GM12878 (cell line): ENCODE measurements around the gene HAP1. TPM values are rescaled to one million over a fixed set of nuclear protein-coding genes. Genes with fewer than 3 reads are reported as not detected.
A peak's percentile ranks its signal among the peaks of the same experiment; 100 is the strongest.

Experiments used
- ATAC-seq: fragments of 200-7000 bp; cut with Tn5 transposase; 3 replicates; pipeline ENCODE4 v1.9.1; 2020; ENCODE audit warnings: mild to moderate bottlenecking, moderate library complexity
- BruUV-seq: library from RNA; stranded (reverse); fragments of 400-500 nt; replicated peaks from 2 replicates; lab custom pipeline; 2021; lab: Mats Ljungman, UMichigan
- CTCF ChIA-PET: fragments of 300-600 bp; sonication (Branson Sonifier 250); formaldehyde crosslinking; extraction: SDS; loops from one replicate; lab custom pipeline; 2021; ENCODE audit warnings: inconsistent platforms; lab: Yijun Ruan, JAX
- POLR2A ChIA-PET: fragments of 350-600 bp; formaldehyde crosslinking; extraction: SDS; loops from one replicate; lab custom pipeline; 2021; ENCODE audit warnings: inconsistent platforms; lab: Charles Lee
- RAD21 ChIA-PET: fragments of 300-600 bp; sonication (Branson Sonifier 250); formaldehyde crosslinking; loops from one replicate; lab custom pipeline; 2023; ENCODE audit warnings: antibody characterized with exemption; ENCODE audit not compliant: unreplicated experiment; lab: Charles Lee
- SMC1A ChIA-PET: fragments of 300-600 bp; sonication (Branson Sonifier 250); formaldehyde crosslinking; loops from one replicate; lab custom pipeline; 2023; ENCODE audit not compliant: unreplicated experiment, uncharacterized antibody; lab: Charles Lee
- DNase-seq: peaks from one replicate; pipeline ENCODE4 v3.0.0-alpha.2; 2011; ENCODE audit warnings: low read depth, low spot score
- FAIRE-seq: peaks from 3 replicates; lab custom pipeline; 2011; peaks lifted over from hg19 to GRCh38; lab: Jason Lieb, UNC
- H2AFZ ChIP-seq: 2 replicates; pipeline ENCODE4 v1.6.0; 2011; ENCODE audit warnings: low read depth, low read length, control low read depth; ENCODE audit not compliant: control insufficient read depth
- H3K27ac ChIP-seq: 2 replicates; pipeline ENCODE4 v1.5.1; 2011; ENCODE audit warnings: control low read depth; ENCODE audit not compliant: control insufficient read depth, insufficient read depth
- H3K27me3 ChIP-seq, 2 experiments: replicated peaks in 1 of 2; 2 replicates each; pipeline versions ENCODE4 v1.6.0 to v1.6.1; 2011; ENCODE audit warnings: low read length in 1 of 2; ENCODE audit not compliant: control insufficient read depth in 2 of 2, insufficient read depth in 2 of 2
- H3K36me3 ChIP-seq, 2 experiments: 2 replicates each; pipeline ENCODE4 v1.5.1; 2011; ENCODE audit warnings: low read length in 1 of 2; ENCODE audit not compliant: control insufficient read depth in 2 of 2, insufficient read depth in 2 of 2
- H3K4me1 ChIP-seq: 2 replicates; pipeline ENCODE4 v1.6.1; 2011; ENCODE audit warnings: mild to moderate bottlenecking, low read length, moderate library complexity, mixed read lengths; ENCODE audit not compliant: control insufficient read depth, insufficient read depth
- H3K4me2 ChIP-seq: 2 replicates; pipeline ENCODE4 v1.6.0; 2011; ENCODE audit warnings: control low read depth; ENCODE audit not compliant: control insufficient read depth, insufficient read depth
- H3K4me3 ChIP-seq: fragments of 200-600 bp; sonication (generic); 2 replicates; pipeline ENCODE4 v1.5.1; 2016
- H3K79me2 ChIP-seq: 2 replicates; pipeline ENCODE4 v1.6.0; 2011; ENCODE audit warnings: low read length; ENCODE audit not compliant: control insufficient read depth, insufficient read depth
- H3K9ac ChIP-seq: 2 replicates; pipeline ENCODE4 v1.8.0; 2011; ENCODE audit warnings: low read length, control low read depth, mixed read lengths; ENCODE audit not compliant: control insufficient read depth, insufficient read depth
- H3K9me3 ChIP-seq: replicated peaks from 3 replicates; pipeline ENCODE4 v1.5.1; 2011; ENCODE audit warnings: mild to moderate bottlenecking, low read length; ENCODE audit not compliant: control insufficient read depth, insufficient read depth
- H4K20me1 ChIP-seq: 2 replicates; pipeline ENCODE4 v1.6.0; 2011; ENCODE audit not compliant: control insufficient read depth, insufficient read depth
- BACH1 ChIP-seq: fragments of 450-650 bp; IDR thresholded peaks from 2 replicates; pipeline ENCODE4 v1.6.1; 2017; ENCODE audit warnings: mild to moderate bottlenecking, borderline replicate concordance
- CBX5 ChIP-seq: sonication (generic); IDR thresholded peaks from 2 replicates; pipeline ENCODE4 v1.6.1; 2016; ENCODE audit warnings: low read depth, moderate library complexity, mild to moderate bottlenecking, inconsistent platforms
- PML ChIP-seq: IDR thresholded peaks from 2 replicates; pipeline ENCODE4 v1.6.1; 2012; ENCODE audit warnings: low read length, inconsistent platforms
- SIN3A ChIP-seq: IDR thresholded peaks from 2 replicates; pipeline ENCODE4 v1.6.1; 2012; ENCODE audit warnings: low read depth, low read length, improper control_type of control experiment
- WGBS: methylation state at CpG from one replicate; pipeline ENCODE4 v1.1.6; 2016; ENCODE audit warnings: low lambda C conversion rate; ENCODE audit not compliant: insufficient replicate concordance, insufficient coverage; ENCODE audit errors: missing lambda C conversion rate; 5-methylcytosine and 5-hydroxymethylcytosine counted together
- in situ Hi-C: fragments of 300-500 bp; cut with MboI; formaldehyde crosslinking; loops from 9 replicates; pipeline ENCODE4 v1.14.3; 2018; ENCODE audit warnings: mixed read lengths
- intact Hi-C: fragments of 100-400 bp; cut with micrococcal nuclease; formaldehyde crosslinking; loops from one replicate; pipeline ENCODE4 v1.14.2; 2022; ENCODE audit not compliant: unreplicated experiment
- polyA plus RNA-seq, 11 experiments: library from polyadenylated mRNA; depleted of rRNA in 4 of 11; unstranded in 6 of 11; stranded (reverse) in 5 of 11; fragments of >200 nt; fragmentation: Nextera tagmentation in 4 of 11; fragmentation: Illumina TruSeq in 1 of 11; extraction: Ambion mirVana in 4 of 11; extraction: Trizol in 1 of 11; gene quantifications; 1 replicate in 1 of 11; 2 replicates in 10 of 11; pipeline versions ENCODE4 v1.2.1 to v1.2.3, GENCODE V29; 2011 to 2016; ENCODE audit warnings: inconsistent platforms in 2 of 11, missing spikeins in 2 of 11, low read depth in 1 of 11
- total RNA-seq, 4 experiments: library from RNA; depleted of rRNA in 3 of 4; stranded (reverse); fragments of >200 nt in 3 of 4; fragmentation: Illumina TruSeq in 1 of 4; extraction: Trizol in 1 of 4; gene quantifications; 2 replicates each; pipeline versions ENCODE4 v1.2.1 to v1.2.3, GENCODE V29; 2013 to 2021
- TF ChIP-seq, protein P1 (sequence below): fragments of 450-650 bp; conservative IDR thresholded peaks from 2 replicates; pipeline ENCODE4 v1.6.1; 2017; ENCODE audit warnings: mild to moderate bottlenecking, moderate library complexity
- TF ChIP-seq, protein P2 (sequence below): fragments of 450-650 bp; IDR thresholded peaks from 2 replicates; pipeline ENCODE4 v1.6.1; 2017; ENCODE audit warnings: mild to moderate bottlenecking, moderate library complexity

Gene HAP1
- total and polyA plus RNA-seq, 10 of the 15 experiments (the other 5 are each of a cell fraction or from before 2014, with no cell fraction given), result not detected

DNA sequence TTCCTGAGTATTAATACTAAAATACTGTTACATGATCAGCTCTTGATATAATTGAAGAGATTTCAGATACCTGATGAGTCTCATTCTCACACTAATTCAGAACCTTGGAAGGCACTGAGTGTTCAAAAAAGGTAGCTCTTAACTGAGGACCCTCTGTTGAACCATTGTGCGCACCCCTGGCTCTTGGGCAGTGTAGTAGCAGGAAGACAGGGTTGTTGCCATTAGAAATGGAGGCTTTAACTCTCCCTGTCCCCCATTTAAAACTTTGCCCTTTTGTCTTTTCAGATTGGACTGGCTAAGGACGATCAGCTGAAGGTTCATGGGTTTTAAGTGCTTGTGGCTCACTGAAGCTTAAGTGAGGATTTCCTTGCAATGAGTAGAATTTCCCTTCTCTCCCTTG, 43.9 kb downstream of the HAP1 start:
- TF ChIP-seq BACH1 (0 out of 2 replicates have a peak, but pooled peaks have one; percentile 1), CBX5 (no peak), PML (0 out of 2 replicates have a peak, but pooled peaks have one; percentile 29)
- ATAC-seq, result no peak
- intact Hi-C loops (no loop called here), in situ Hi-C loops (loop anchor here (25.0 kb wide), 2 partner anchors 1522 to 1672 kb away; partner anchors contain the start of gene TMEM106A)
- Histone ChIP-seq H2AFZ (no peak overlapping the region), H3K4me3 (peak overlapping the region; percentile 87), H3K4me1 (peaks cover 11% of the 10 kb centered on the region), H3K27ac (no peak overlapping the region), H3K9ac (peak overlapping the region; percentile 100), H3K9me3 (no peaks in the 10 kb centered on the region; the same call in 2 of the 3 replicates), H3K27me3 (no peaks in the 10 kb centered on the region), H4K20me1 (peaks cover 18% of the 10 kb centered on the region), H3K4me2 (peak overlapping the region; percentile 90), H3K36me3 (peaks cover 20 to 35% of the 10 kb centered on the region in 2 experiments), H3K79me2 (peaks cover 28% of the 10 kb centered on the region)
- no TSS peak for BruUV-seq
- ChIA-PET SMC1A (interaction anchor here (3.3 to 5.7 kb wide), 3 partner anchors 12 to 25 kb away, joined by 27 to 122 read pairs (median 76); no protein-coding TSS in a partner anchor), CTCF (interaction anchor here (0.6 to 10.4 kb wide), 15 partner anchors 11 to 161 kb away, joined by 3 to 265 read pairs (median 3); partner anchors contain the start of gene P3H4), POLR2A (interaction anchor here (0.6 to 4.8 kb wide), 4 partner anchors 12 to 1162 kb away, joined by 3 to 177 read pairs (median 44); no protein-coding TSS in a partner anchor), RAD21 (interaction anchor here (1.2 to 5.7 kb wide), 4 partner anchors 12 to 24 kb away, joined by 5 to 117 read pairs (median 47); no protein-coding TSS in a partner anchor)
- FAIRE-seq, result no peak
- DNase-seq, result no peak
- WGBS, result 100% methylated on average over 2 of the region's 2 CpGs

DNA sequence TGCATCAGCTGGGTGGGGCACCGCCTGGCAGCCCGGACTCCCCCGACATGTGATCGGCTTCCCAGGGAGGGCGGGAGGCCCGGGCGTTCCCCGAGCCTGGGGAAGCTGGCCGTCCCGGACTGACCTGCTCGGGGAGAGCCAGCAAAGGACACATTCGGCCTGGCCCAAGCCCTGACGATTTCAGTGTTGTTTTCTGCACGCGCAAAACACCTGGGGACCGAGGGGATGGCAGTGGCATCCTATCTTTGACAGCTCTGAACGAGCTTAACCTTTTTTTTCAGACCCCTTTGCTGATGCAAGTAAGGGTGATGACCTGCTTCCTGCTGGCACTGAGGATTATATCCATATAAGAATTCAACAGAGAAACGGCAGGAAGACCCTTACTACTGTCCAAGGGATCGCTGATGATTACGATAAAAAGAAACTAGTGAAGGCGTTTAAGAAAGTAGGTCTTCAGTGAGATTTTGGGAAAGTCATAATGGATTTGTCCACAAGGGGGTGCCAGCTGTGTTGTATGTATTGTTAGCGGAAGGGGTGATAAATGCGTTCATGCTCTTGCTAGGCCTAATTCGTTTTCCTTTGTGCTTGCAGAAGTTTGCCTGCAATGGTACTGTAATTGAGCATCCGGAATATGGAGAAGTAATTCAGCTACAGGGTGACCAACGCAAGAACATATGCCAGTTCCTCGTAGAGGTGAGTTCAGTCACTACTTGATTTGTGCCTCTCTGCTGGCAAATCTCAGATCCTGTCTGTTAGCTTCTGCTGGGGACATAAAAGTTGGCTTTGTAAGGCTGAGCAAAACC, 44.7 kb downstream of the HAP1 start:
- Histone ChIP-seq H3K36me3 (peaks cover 19 to 35% of the 10 kb centered on the region in 2 experiments), H3K27me3 (no peaks in the 10 kb centered on the region), H3K27ac (peak overlapping the region; percentile 100), H4K20me1 (peaks cover 18% of the 10 kb centered on the region), H3K4me1 (peaks cover 11% of the 10 kb centered on the region), H3K79me2 (peaks cover 28% of the 10 kb centered on the region), H3K4me2 (peak overlapping the region; percentile 90), H3K9ac (peak overlapping the region; percentile 100), H2AFZ (no peak overlapping the region), H3K4me3 (peak overlapping the region; percentile 87), H3K9me3 (no peaks in the 10 kb centered on the region; the same call in 2 of the 3 replicates)
- POLR2A ChIA-PET, result interaction anchor here (0.7 to 4.8 kb wide), 6 partner anchors 12 to 871 kb away, joined by 3 to 177 read pairs (median 3); partner anchors contain the start of genes JUP and ODAD4
- in situ Hi-C loops (loop anchor here (25.0 kb wide), 2 partner anchors 1523 to 1673 kb away; partner anchors contain the start of gene TMEM106A), intact Hi-C loops (loop anchor here (2.0 kb wide), 1 partner anchor 23 kb away; no protein-coding TSS in a partner anchor)
- under 1% methylated on average over 27 of the region's 27 CpGs for WGBS
- FAIRE-seq (no peak), DNase-seq (no peak), ATAC-seq (no peak)
- SMC1A ChIA-PET, result interaction anchor here (3.3 to 5.7 kb wide), 3 partner anchors 11 to 24 kb away, joined by 27 to 122 read pairs (median 76); no protein-coding TSS in a partner anchor
- no TSS peak for BruUV-seq
- RAD21 ChIA-PET, result interaction anchor here (0.7 to 5.7 kb wide), 8 partner anchors 11 to 1128 kb away, joined by 3 to 117 read pairs (median 4); partner anchors contain the start of gene KLHL11
- CTCF ChIA-PET, result interaction anchor here (0.7 to 10.4 kb wide), 16 partner anchors 9 to 1070 kb away, joined by 3 to 265 read pairs (median 3); partner anchors contain the start of gene P3H4
- TF ChIP-seq SIN3A, result peak; percentile 58; the same call in 1 of the 2 replicates
- TF ChIP-seq, protein P1, sequence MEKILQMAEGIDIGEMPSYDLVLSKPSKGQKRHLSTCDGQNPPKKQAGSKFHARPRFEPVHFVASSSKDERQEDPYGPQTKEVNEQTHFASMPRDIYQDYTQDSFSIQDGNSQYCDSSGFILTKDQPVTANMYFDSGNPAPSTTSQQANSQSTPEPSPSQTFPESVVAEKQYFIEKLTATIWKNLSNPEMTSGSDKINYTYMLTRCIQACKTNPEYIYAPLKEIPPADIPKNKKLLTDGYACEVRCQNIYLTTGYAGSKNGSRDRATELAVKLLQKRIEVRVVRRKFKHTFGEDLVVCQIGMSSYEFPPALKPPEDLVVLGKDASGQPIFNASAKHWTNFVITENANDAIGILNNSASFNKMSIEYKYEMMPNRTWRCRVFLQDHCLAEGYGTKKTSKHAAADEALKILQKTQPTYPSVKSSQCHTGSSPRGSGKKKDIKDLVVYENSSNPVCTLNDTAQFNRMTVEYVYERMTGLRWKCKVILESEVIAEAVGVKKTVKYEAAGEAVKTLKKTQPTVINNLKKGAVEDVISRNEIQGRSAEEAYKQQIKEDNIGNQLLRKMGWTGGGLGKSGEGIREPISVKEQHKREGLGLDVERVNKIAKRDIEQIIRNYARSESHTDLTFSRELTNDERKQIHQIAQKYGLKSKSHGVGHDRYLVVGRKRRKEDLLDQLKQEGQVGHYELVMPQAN, result peak; percentile 72
- TF ChIP-seq, protein P2, sequence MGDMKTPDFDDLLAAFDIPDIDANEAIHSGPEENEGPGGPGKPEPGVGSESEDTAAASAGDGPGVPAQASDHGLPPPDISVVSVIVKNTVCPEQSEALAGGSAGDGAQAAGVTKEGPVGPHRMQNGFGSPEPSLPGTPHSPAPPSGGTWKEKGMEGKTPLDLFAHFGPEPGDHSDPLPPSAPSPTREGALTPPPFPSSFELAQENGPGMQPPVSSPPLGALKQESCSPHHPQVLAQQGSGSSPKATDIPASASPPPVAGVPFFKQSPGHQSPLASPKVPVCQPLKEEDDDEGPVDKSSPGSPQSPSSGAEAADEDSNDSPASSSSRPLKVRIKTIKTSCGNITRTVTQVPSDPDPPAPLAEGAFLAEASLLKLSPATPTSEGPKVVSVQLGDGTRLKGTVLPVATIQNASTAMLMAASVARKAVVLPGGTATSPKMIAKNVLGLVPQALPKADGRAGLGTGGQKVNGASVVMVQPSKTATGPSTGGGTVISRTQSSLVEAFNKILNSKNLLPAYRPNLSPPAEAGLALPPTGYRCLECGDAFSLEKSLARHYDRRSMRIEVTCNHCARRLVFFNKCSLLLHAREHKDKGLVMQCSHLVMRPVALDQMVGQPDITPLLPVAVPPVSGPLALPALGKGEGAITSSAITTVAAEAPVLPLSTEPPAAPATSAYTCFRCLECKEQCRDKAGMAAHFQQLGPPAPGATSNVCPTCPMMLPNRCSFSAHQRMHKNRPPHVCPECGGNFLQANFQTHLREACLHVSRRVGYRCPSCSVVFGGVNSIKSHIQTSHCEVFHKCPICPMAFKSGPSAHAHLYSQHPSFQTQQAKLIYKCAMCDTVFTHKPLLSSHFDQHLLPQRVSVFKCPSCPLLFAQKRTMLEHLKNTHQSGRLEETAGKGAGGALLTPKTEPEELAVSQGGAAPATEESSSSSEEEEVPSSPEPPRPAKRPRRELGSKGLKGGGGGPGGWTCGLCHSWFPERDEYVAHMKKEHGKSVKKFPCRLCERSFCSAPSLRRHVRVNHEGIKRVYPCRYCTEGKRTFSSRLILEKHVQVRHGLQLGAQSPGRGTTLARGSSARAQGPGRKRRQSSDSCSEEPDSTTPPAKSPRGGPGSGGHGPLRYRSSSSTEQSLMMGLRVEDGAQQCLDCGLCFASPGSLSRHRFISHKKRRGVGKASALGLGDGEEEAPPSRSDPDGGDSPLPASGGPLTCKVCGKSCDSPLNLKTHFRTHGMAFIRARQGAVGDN, result 0 out of 2 replicates have a peak, but pooled peaks have one; percentile 27
